Thyroid gland (tissue), 4 donors: ENCODE data around the gene ZNF718.

Experiments
- CTCF ChIP-seq, 6 experiments: fragments of 200-600 bp in 3 of 6; fragments of 450-650 bp in 3 of 6; sonication (generic) in 3 of 6; IDR thresholded peaks; one replicate each; pipeline ENCODE4 v1.5.1; 2016 to 2019; ENCODE audit warnings: antibody characterized with exemption in 6 of 6, mild to moderate bottlenecking in 2 of 6, inconsistent platforms in 1 of 6, moderate library complexity in 1 of 6
- POLR2A ChIP-seq, 2 donors: fragments of 450-650 bp; IDR thresholded peaks; one replicate each; pipeline ENCODE4 v1.6.1; 2017; ENCODE audit warnings: antibody characterized with exemption in 2 of 2, mild to moderate bottlenecking in 2 of 2, moderate library complexity in 1 of 2

GRCh38 chr4:99863-100262, 24.4 kb upstream of the ZNF718 start:
- TF ChIP-seq CTCF (IDR thresholded peaks at IDR 0.05) (no peak), POLR2A (IDR thresholded peaks at IDR 0.05) (no peak)
